Left lung (tissue), 10 donors: ENCODE measurements around the gene RTTN. TPM values are rescaled to one million over a fixed set of nuclear protein-coding genes. Genes with fewer than 3 reads are reported as not detected.

Experiments
- ATAC-seq: fragments of 200-7000 bp; cut with Tn5 transposase; one replicate; pipeline ENCODE4 v1.9.1; 2020; ENCODE audit warnings: moderate library complexity
- DNase-seq, 4 donors: peaks; one replicate each; pipeline ENCODE4 v3.0.0-alpha.2; 2013 to 2020
- H3K27ac ChIP-seq, 2 donors: fragments of 200-600 bp; sonication (generic) in 1 of 2; one replicate each; pipeline versions ENCODE4 v1.5.0 to v1.8.0; 2020 to 2021
- H3K27me3 ChIP-seq, 2 donors: fragments of 200-600 bp; sonication (generic) in 1 of 2; one replicate each; pipeline versions ENCODE4 v1.5.0 to v1.8.0; 2020 to 2021
- H3K36me3 ChIP-seq, 2 donors: fragments of 200-600 bp; sonication (generic) in 1 of 2; one replicate each; pipeline versions ENCODE4 v1.5.0 to v1.8.0; 2020 to 2021
- H3K4me1 ChIP-seq, 2 donors: fragments of 200-600 bp; one replicate each; pipeline ENCODE4 v1.8.0; 2021
- H3K4me3 ChIP-seq, 2 donors: fragments of 200-600 bp; sonication (generic) in 1 of 2; one replicate each; pipeline versions ENCODE4 v1.5.0 to v1.8.0; 2020 to 2021; ENCODE audit warnings: mild to moderate bottlenecking in 1 of 2
- H3K9me3 ChIP-seq, 2 donors: fragments of 200-600 bp; sonication (generic) in 1 of 2; one replicate each; pipeline versions ENCODE4 v1.5.0 to v1.8.0; 2020 to 2021
- intact Hi-C, 2 donors: fragments of 100-400 bp; cut with DNase I; formaldehyde crosslinking; loops; one replicate each; pipeline versions ENCODE4 v1.11.2 to v1.14.2; 2022
- polyA plus RNA-seq, 6 donors: library from polyadenylated mRNA; unstranded; fragments of 120-200 nt; gene quantifications; one replicate each; pipeline ENCODE4 v1.2.1, GENCODE V29; 2013; ENCODE audit not compliant: insufficient read length in 6 of 6
- total RNA-seq, 2 donors: library from RNA; stranded (reverse); fragmentation: NEBNext Ultra II Directional; extraction: Animal tissue kit (Norgen Biotek cat#: 25700); gene quantifications; one replicate each; pipeline ENCODE4 v1.2.1, GENCODE V29; 2021
- TF ChIP-seq, protein P1 (sequence below), 2 donors: fragments of 200-600 bp; sonication (generic) in 1 of 2; IDR thresholded peaks; one replicate each; pipeline versions ENCODE4 v1.5.0 to v1.8.0; 2021; ENCODE audit warnings: antibody characterized with exemption in 2 of 2
- donor health status: DM: no; HTN: yes; CAD: no.
- donor health status: DM: no; HTN: no; CAD: no.

RTTN gene
- total and polyA plus RNA-seq, 8 donors: 9.8 to 25.4 (median 21.1) TPM

DNA sequence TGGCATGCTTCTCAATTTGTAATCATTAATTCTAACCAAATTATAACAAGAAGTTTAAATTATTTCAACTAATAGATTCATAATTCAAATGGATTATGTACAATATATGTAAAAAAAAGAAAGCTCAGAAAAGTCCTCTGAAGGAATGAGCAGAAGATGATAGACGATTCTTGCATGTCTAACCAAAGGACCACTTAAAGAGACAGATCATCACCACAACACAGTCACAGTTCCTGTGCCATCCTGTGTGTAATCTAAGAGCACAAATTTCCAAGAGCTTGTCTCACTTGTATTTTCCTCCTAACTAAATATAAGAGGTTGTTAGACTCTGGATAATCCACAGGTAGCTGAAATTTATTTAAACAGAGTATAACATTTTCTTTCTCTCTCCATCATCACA lies 135.5 kb downstream of the RTTN start:
- DNase-seq (no peak), ATAC-seq (no peak)
- H3K27me3 ChIP-seq: no peaks in the 10 kb centered on the region
- TF ChIP-seq, protein P1, sequence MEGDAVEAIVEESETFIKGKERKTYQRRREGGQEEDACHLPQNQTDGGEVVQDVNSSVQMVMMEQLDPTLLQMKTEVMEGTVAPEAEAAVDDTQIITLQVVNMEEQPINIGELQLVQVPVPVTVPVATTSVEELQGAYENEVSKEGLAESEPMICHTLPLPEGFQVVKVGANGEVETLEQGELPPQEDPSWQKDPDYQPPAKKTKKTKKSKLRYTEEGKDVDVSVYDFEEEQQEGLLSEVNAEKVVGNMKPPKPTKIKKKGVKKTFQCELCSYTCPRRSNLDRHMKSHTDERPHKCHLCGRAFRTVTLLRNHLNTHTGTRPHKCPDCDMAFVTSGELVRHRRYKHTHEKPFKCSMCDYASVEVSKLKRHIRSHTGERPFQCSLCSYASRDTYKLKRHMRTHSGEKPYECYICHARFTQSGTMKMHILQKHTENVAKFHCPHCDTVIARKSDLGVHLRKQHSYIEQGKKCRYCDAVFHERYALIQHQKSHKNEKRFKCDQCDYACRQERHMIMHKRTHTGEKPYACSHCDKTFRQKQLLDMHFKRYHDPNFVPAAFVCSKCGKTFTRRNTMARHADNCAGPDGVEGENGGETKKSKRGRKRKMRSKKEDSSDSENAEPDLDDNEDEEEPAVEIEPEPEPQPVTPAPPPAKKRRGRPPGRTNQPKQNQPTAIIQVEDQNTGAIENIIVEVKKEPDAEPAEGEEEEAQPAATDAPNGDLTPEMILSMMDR (IDR thresholded peaks at IDR 0.05): no peak
- intact Hi-C loops: no loop called here
- no peak overlapping the region for H3K27ac ChIP-seq
- H3K36me3 ChIP-seq: peaks cover 0 to 4% of the 10 kb centered on the region in 2 donors
- H3K4me1 ChIP-seq: no peaks in the 10 kb centered on the region
- H3K4me3 ChIP-seq: no peak overlapping the region
- H3K9me3 ChIP-seq: no peaks in the 10 kb centered on the region

DNA sequence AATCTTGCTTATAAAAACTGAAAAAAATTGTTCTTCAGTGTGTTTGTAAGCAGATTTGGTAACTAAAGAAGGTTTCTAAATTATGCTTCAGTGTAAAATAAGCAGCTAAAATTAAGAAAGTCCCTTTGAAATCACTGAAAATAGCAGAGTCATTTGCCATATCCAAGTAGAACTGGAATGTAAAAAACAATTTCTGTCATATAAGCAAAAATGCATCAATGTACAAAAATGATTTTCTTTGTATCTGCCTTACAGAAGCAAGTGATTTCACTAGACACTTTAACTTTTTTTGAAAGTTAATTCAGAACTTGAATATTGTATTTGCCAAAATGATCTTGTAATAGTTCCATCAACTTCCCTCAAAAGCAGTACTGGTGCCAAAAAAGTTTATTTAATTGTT lies 136.1 kb downstream of the RTTN start:
- DNase-seq: no peak
- intact Hi-C loops: no loop called here
- TF ChIP-seq, protein P1 (IDR thresholded peaks at IDR 0.05): no peak
- Histone ChIP-seq H3K27me3 (no peaks in the 10 kb centered on the region), H3K27ac (no peak overlapping the region), H3K4me3 (no peak overlapping the region), H3K9me3 (no peaks in the 10 kb centered on the region), H3K36me3 (peaks cover 0 to 4% of the 10 kb centered on the region in 2 donors), H3K4me1 (no peaks in the 10 kb centered on the region)
- ATAC-seq: no peak

DNA sequence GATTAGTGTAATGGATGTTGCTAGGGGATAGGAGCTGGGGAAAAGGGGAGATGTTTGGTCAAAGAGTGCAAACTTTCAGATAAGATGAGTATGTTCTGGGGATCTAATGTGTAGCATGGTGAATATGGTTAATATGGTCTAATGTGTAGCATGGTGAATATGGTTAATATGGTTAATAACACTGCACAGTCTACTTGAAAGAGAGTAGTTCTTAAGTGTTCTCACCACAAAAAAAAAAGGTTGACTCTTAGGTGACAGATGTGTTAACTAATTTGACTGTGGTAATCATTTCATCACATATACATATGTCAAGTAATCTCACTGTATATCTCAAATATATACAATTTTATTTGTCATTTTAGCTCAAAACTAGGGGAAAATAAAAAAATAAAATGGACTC lies 136.5 kb downstream of the RTTN start:
- TF ChIP-seq, protein P1 (IDR thresholded peaks at IDR 0.05): no peak
- no peak for ATAC-seq
- no peak overlapping the region for H3K27ac ChIP-seq
- H3K4me1 ChIP-seq: no peaks in the 10 kb centered on the region
- H3K36me3 ChIP-seq: peaks cover 0 to 4% of the 10 kb centered on the region in 2 donors
- no peaks in the 10 kb centered on the region for H3K9me3 ChIP-seq
- DNase-seq: no peak
- intact Hi-C loops: no loop called here
- no peaks in the 10 kb centered on the region for H3K27me3 ChIP-seq
- no peak overlapping the region for H3K4me3 ChIP-seq

DNA sequence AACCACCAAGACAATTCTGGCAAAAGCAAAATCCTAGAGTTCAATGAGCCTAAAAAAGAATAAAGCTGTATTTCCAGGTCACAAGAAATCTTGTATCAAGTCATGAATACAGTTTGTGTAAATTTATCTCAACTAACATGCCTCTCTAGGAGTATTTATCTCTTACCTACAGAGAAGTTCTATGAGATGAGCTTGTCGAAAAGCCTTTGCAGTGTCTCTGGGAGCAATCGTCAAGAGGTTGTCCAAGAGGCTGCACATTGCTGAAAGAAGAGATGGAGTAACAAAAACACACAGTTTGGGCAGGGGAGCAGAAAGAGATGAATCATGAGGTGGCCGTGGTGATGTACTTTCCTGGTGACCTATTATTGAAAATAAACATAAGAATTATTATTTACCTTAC lies 145.8 kb downstream of the RTTN start:
- TF ChIP-seq, protein P1 (IDR thresholded peaks at IDR 0.05): no peak
- Histone ChIP-seq H3K4me3 (no peak overlapping the region), H3K27ac (no peak overlapping the region), H3K9me3 (no peaks in the 10 kb centered on the region), H3K4me1 (no peaks in the 10 kb centered on the region), H3K27me3 (no peaks in the 10 kb centered on the region), H3K36me3 (peaks cover 0 to 12% of the 10 kb centered on the region in 2 donors)
- ATAC-seq: no peak
- no peak for DNase-seq
- intact Hi-C loops: no loop called here

DNA sequence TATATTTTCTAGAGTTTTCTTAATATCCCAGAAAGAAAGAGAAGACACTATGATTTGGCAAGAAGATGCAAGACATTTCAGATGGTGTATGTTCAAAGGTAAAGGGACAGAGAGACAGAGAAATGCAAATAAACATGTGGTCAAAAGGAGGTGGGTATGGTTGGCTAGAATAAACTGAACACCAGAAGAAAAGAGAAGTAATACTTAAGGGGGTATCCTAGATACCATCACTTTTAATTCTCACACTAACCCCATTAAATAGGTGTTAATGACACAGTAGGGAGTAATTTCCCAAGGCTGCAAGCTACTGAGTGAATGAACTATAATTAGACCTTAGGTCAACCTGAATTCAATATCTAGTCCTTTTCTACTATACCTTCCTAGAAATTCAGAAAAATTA lies 146.6 kb downstream of the RTTN start:
- H3K4me3 ChIP-seq: no peak overlapping the region
- DNase-seq (no peak), ATAC-seq (no peak)
- no peaks in the 10 kb centered on the region for H3K9me3 ChIP-seq
- no peaks in the 10 kb centered on the region for H3K27me3 ChIP-seq
- H3K36me3 ChIP-seq: peaks cover 0 to 12% of the 10 kb centered on the region in 2 donors
- intact Hi-C loops: no loop called here
- TF ChIP-seq, protein P1 (IDR thresholded peaks at IDR 0.05): no peak
- no peaks in the 10 kb centered on the region for H3K4me1 ChIP-seq
- no peak overlapping the region for H3K27ac ChIP-seq
